Central memory CD8-positive, alpha-beta T cell (primary cell): ENCODE data around the gene CEP76.

ENCODE experiments used
- ATAC-seq: fragments of 150-1000 bp; cut with Tn5 transposase; replicated peaks from 2 replicates; pipeline ENCODE4 v1.10.0; 2022; ENCODE audit warnings: mild to moderate bottlenecking, moderate FRiP score, moderate number of reproducible peaks; ENCODE audit not compliant: poor library complexity, severe bottlenecking; ENCODE audit errors: extremely low read depth
- DNase-seq, 2 donors: peaks; one replicate each; pipeline ENCODE4 v3.0.0; 2021; ENCODE audit warnings: low spot score in 2 of 2
- H3K27ac Mint-ChIP-seq: one replicate; pipeline ENCODE4 v1.8.0; 2022; ENCODE audit warnings: low read depth, mild to moderate bottlenecking, moderate library complexity, mixed read lengths
- H3K27me3 Mint-ChIP-seq: one replicate; pipeline ENCODE4 v1.8.0; 2022; ENCODE audit warnings: mixed read lengths
- H3K36me3 Mint-ChIP-seq: one replicate; pipeline ENCODE4 v1.8.0; 2022; ENCODE audit warnings: mild to moderate bottlenecking, moderate library complexity, mixed read lengths; ENCODE audit not compliant: insufficient read depth
- H3K4me1 Mint-ChIP-seq: one replicate; pipeline ENCODE4 v1.8.0; 2022; ENCODE audit warnings: mixed read lengths
- H3K4me3 Mint-ChIP-seq: one replicate; pipeline ENCODE4 v1.8.0; 2022; ENCODE audit warnings: mild to moderate bottlenecking, moderate library complexity, mixed read lengths
- H3K9me3 Mint-ChIP-seq: one replicate; pipeline ENCODE4 v1.8.0; 2022; ENCODE audit warnings: mixed read lengths

CEP76 gene

DNA sequence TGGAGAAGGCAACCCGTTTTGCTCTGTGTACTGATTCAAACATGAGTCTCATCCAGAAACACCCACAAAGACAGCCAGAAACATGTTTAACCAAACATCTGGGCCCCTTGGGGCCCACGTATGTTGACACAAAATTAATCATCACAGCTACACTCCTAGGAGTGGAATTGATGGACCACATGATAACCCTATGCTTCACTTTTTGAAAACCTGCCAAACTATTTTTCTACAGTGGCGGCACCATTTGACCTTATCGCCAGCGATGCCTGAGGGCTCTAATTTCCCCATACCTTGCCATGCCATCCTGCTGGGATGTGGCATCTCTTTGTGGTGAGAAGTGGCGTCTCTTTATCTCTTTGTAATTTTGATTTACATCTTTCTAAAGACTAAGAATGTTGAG, 38.8 kb upstream of the CEP76 start:
- H3K9me3 Mint-ChIP-seq, result no peaks in the 10 kb centered on the region
- H3K4me1 Mint-ChIP-seq, result no peaks in the 10 kb centered on the region
- no peaks in the 10 kb centered on the region for H3K27me3 Mint-ChIP-seq
- no peak overlapping the region for H3K4me3 Mint-ChIP-seq
- ATAC-seq, result no peak
- DNase-seq, result no peak
- H3K27ac Mint-ChIP-seq, result no peak overlapping the region
- no peaks in the 10 kb centered on the region for H3K36me3 Mint-ChIP-seq

DNA sequence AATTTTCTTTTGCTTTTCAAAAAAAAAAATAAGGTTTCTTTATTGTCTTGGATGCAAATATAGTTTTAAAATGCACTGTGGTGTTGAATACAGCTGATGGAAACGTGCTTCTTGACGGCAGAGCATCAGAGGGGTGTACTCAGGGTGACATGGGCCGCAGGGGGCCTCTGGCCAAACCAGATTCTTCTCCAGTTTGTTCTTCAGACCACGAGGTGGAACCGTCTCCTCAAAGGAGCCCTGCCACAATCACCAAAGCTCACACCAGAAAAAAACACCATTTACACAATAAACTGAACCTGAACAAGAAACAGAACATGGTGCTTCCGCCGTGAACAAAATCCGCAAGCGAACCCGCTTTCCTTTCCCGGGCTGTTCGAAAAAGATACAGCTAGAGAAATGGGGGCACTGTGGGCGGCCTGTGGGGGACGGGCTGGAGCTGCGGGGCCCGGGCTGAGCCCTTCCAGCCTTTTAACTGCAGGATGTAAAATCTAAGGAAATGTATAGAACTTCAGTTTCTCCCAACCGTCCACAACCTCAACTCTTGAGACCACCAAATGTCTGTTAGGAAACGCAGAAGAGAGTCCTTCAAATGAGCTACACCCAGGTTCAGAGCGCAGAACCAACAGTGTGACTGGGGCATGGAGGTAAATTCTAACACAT, 34.9 kb upstream of the CEP76 start:
- Mint-ChIP-seq H3K27ac (no peak overlapping the region), H3K9me3 (no peaks in the 10 kb centered on the region), H3K36me3 (no peaks in the 10 kb centered on the region), H3K4me3 (no peak overlapping the region), H3K27me3 (no peaks in the 10 kb centered on the region), H3K4me1 (no peaks in the 10 kb centered on the region)
- no peak for ATAC-seq
- DNase-seq, result no peak

- ATAC-seq, result no peak
- Mint-ChIP-seq H3K27me3 (no peaks in the 10 kb centered on the region), H3K9me3 (no peaks in the 10 kb centered on the region), H3K36me3 (peaks cover 31% of the 10 kb centered on the region), H3K4me1 (peaks cover 11% of the 10 kb centered on the region), H3K4me3 (no peak overlapping the region), H3K27ac (no peak overlapping the region)
- DNase-seq, result peak; percentile 43 to 52
Observed at GRCh38 chr18:12726774-12727550, 24.4 kb upstream of the CEP76 start.

GRCh38 chr18:12726331-12726730, 23.8 kb upstream of the CEP76 start:
- no peak overlapping the region for H3K27ac Mint-ChIP-seq
- no peaks in the 10 kb centered on the region for H3K9me3 Mint-ChIP-seq
- no peaks in the 10 kb centered on the region for H3K27me3 Mint-ChIP-seq
- H3K4me1 Mint-ChIP-seq, result peaks cover 11% of the 10 kb centered on the region
- no peak for DNase-seq
- ATAC-seq, result no peak
- peaks cover 36% of the 10 kb centered on the region for H3K36me3 Mint-ChIP-seq
- no peak overlapping the region for H3K4me3 Mint-ChIP-seq

- no peak overlapping the region for H3K27ac Mint-ChIP-seq
- ATAC-seq, result no peak
- no peak overlapping the region for H3K4me3 Mint-ChIP-seq
- no peaks in the 10 kb centered on the region for H3K9me3 Mint-ChIP-seq
- H3K27me3 Mint-ChIP-seq, result no peaks in the 10 kb centered on the region
- no peak for DNase-seq
- H3K36me3 Mint-ChIP-seq, result peaks cover 67% of the 10 kb centered on the region
- peaks cover 11% of the 10 kb centered on the region for H3K4me1 Mint-ChIP-seq
Observed at GRCh38 chr18:12722731-12723130, 20.2 kb upstream of the CEP76 start.

DNA sequence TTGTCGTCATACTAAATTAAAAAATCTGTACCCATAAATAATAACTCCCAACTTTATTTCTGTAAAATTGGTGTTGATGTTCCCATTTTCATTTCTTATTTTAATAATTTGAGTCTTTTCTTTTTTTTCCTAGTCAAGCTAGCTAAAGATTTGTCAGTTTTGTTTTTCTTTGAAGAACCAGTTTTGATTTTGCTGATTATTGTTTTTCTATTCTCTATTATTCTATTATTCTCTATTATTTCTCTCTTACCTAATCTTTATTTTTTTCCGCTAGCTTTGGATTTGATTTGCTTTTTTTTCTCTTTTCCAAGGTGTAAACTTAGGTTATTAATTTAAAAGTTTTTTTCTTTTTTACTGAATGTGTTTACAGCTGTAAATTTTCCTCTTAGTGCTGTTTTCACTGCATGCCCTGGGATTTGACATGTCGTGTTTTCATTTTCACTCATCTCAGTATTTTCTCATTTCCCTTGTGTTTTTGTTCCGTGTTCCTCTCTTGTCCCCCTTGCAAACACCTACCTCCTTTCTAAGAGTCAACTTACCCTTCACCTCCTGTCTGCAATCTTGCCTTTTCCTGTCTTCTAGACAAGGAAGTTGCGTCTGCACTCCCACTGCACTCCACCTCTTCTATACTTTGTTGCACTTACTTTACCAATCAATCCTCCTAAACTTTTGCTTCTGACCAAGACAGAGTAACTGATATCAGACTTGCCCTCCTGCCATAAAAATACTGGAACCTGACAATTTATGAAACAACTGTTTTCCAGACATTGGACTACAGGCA, 19.2 kb upstream of the CEP76 start:
- Mint-ChIP-seq H3K4me1 (peaks cover 4% of the 10 kb centered on the region), H3K4me3 (no peak overlapping the region), H3K27me3 (no peaks in the 10 kb centered on the region), H3K27ac (peak overlapping the region; percentile 1), H3K9me3 (no peaks in the 10 kb centered on the region), H3K36me3 (peaks cover 72% of the 10 kb centered on the region)
- DNase-seq (no peak), ATAC-seq (no peak)

DNA sequence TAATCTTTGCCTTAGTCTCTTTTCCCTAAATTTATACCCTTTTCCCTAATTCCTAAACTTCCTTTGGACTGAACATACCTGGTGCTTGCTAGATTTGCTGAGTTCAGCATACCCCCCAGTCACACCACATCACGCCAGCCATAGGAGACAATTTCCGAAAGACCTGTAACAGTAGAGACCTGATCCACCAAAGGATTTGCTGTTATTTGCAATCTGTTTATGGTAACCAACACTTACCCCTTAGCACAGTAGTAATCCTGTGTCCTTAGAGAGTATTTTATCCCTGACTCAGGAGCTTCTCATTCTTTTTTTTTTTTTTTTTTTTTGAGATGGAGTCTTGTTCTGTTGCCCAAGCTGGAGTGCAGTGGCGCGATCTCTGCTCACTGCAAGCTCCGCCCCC, 8.9 kb upstream of the CEP76 start:
- ATAC-seq (no peak), DNase-seq (no peak)
- H3K27ac Mint-ChIP-seq, result no peak overlapping the region
- H3K4me3 Mint-ChIP-seq, result no peak overlapping the region
- peaks cover 10% of the 10 kb centered on the region for H3K4me1 Mint-ChIP-seq
- no peaks in the 10 kb centered on the region for H3K9me3 Mint-ChIP-seq
- H3K36me3 Mint-ChIP-seq, result peaks cover 72% of the 10 kb centered on the region
- no peaks in the 10 kb centered on the region for H3K27me3 Mint-ChIP-seq

DNA sequence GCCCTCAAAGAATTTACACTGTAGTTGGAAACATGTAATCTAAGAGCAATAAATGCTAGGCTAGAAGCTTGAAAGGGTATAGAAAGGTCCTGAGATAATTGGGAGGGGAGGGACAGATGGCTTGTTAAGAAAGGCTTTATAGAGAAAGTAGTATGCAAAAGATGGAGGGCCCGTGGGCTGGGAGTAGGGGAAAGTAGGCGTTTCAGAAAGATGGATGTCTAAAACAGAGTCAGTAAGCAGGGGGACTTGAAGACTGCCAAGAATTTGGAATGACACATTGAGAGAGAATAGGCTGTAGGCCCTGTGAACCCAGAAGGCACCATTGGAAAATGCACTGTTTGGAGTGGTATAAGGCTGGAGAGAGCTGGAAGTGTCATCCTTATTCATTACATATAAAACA, 1.1 kb upstream of the CEP76 start:
- Mint-ChIP-seq H3K4me3 (peak overlapping the region; percentile 91), H3K27ac (peak overlapping the region; percentile 95), H3K9me3 (no peaks in the 10 kb centered on the region), H3K4me1 (peaks cover 50% of the 10 kb centered on the region), H3K27me3 (no peaks in the 10 kb centered on the region), H3K36me3 (peaks cover 42% of the 10 kb centered on the region)
- DNase-seq (no peak), ATAC-seq (no peak)

DNA sequence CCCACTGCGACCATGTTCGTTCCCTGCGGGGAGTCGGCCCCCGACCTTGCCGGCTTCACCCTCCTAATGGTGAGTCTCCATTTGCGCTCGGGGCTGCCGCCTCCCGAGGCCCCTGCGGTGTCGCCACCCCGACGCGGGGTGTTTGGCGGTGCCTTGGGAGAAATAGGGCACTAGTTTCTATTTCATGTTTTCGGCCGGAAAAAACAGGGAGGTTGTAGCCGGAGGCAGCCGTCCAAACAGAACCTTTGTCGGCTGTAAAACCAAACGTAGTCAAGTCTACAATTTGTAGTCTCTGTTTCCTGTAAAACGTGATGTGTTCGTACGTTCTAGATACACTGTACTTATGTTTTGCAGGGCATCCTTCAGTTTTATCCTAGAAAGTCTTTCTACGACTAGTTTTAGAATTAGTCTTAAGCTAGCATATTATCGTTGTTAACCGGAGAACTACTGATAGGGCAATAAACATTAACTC, 609 bp upstream of the CEP76 start:
- Mint-ChIP-seq H3K27ac (peak overlapping the region; percentile 95), H3K4me3 (peak overlapping the region; percentile 91), H3K4me1 (peaks cover 50% of the 10 kb centered on the region), H3K27me3 (no peaks in the 10 kb centered on the region), H3K9me3 (no peaks in the 10 kb centered on the region), H3K36me3 (peaks cover 40% of the 10 kb centered on the region)
- DNase-seq (no peak), ATAC-seq (peak; percentile 55)

DNA sequence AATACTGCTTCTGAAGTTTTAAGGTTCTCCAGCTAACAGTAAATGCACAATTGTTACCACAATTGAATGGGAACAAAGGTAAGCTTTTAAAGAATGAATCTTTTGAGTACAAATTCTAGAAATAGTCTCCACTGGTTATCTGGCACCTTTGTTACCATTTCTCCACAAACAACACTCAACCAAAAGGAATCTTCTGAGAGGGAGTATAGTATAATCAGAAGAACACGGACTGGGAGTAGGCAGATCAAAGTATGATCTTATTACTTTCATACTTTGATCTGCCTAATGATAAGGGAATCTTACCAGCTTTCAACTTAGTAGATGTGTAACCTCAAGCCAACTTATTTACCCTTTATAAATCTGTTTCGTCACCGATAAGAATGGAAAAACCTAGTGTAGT, 1.4 kb downstream of the CEP76 start:
- peaks cover 45% of the 10 kb centered on the region for H3K4me1 Mint-ChIP-seq
- H3K27me3 Mint-ChIP-seq, result no peaks in the 10 kb centered on the region
- H3K27ac Mint-ChIP-seq, result peak overlapping the region; percentile 95
- peak overlapping the region; percentile 91 for H3K4me3 Mint-ChIP-seq
- no peak for DNase-seq
- no peaks in the 10 kb centered on the region for H3K9me3 Mint-ChIP-seq
- peaks cover 30% of the 10 kb centered on the region for H3K36me3 Mint-ChIP-seq
- ATAC-seq, result no peak

DNA sequence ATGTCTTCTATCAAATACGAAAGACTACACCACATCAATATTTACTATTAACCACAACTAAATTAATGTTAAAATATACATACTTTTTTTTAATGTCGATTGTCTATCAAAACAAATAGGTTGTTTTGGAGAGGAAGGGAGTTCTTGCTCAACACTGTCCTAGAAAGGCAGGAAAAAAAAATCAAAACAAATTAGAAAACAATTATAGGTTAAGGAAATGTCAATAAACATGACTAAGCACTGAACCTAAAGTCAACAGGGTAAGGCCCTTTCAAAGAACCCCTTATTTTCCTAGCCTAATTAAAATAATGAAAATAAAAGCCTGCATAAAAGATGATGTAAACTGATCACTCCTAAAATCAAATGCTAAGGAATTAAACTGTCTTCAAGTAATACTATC, 2.8 kb downstream of the CEP76 start:
- peaks cover 27% of the 10 kb centered on the region for H3K36me3 Mint-ChIP-seq
- no peak overlapping the region for H3K27ac Mint-ChIP-seq
- no peaks in the 10 kb centered on the region for H3K9me3 Mint-ChIP-seq
- ATAC-seq (no peak), DNase-seq (no peak)
- no peaks in the 10 kb centered on the region for H3K27me3 Mint-ChIP-seq
- H3K4me3 Mint-ChIP-seq, result no peak overlapping the region
- peaks cover 34% of the 10 kb centered on the region for H3K4me1 Mint-ChIP-seq

DNA sequence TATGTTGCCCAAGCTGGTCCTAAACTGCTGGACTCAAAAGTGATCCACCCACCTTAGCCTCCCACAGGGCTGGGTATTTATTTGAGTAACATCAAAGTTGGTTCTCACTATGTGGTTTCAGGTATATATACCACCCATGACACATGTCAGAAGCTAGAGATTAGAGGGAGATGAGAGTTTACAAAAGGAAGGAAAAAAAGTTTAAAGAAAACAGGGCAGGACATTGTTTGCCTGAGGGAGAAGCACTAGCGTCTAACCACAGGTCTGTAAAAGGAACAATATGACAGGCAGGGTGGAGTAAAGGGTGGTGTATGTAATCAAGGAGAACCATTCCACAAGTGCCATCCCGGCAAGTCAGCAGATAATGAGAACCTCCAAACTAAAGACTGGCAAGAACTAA, 8.5 kb downstream of the CEP76 start:
- no peak overlapping the region for H3K27ac Mint-ChIP-seq
- no peak overlapping the region for H3K4me3 Mint-ChIP-seq
- peaks cover 14% of the 10 kb centered on the region for H3K36me3 Mint-ChIP-seq
- no peaks in the 10 kb centered on the region for H3K27me3 Mint-ChIP-seq
- ATAC-seq (no peak), DNase-seq (no peak)
- no peaks in the 10 kb centered on the region for H3K9me3 Mint-ChIP-seq
- no peaks in the 10 kb centered on the region for H3K4me1 Mint-ChIP-seq
